Thoracic aorta (tissue), 2 donors: Measurements from ENCODE around the gene RBM38. TPM values are rescaled to one million over a fixed set of nuclear protein-coding genes. Genes with fewer than 3 reads are reported as not detected.

ENCODE experiments used
- ATAC-seq: fragments of 150-250 bp; one replicate; pipeline ENCODE4 v1.8.0; 2017; ENCODE audit warnings: low read depth; ENCODE audit not compliant: insufficient number of reproducible peaks, low FRiP score
- DNase-seq: peaks from one replicate; pipeline ENCODE4 v3.0.0-alpha.2; 2020; ENCODE audit warnings: low spot score
- H3K27ac ChIP-seq, 2 donors: fragments of 200-600 bp; sonication (generic); 1 replicate in 1 of 2; 2 replicates in 1 of 2; pipeline ENCODE4 v1.5.1; 2016; ENCODE audit warnings: mild to moderate bottlenecking in 2 of 2, moderate library complexity in 2 of 2
- H3K27me3 ChIP-seq: fragments of 200-600 bp; sonication (generic); replicated peaks from 2 replicates; pipeline ENCODE4 v1.6.0; 2016; ENCODE audit warnings: mild to moderate bottlenecking; ENCODE audit not compliant: insufficient read depth
- H3K36me3 ChIP-seq: fragments of 200-600 bp; sonication (generic); one replicate; pipeline ENCODE4 v1.5.1; 2016
- H3K4me1 ChIP-seq, 2 donors: fragments of 200-600 bp; sonication (generic); 1 replicate in 1 of 2; 2 replicates in 1 of 2; pipeline versions ENCODE4 v1.5.1 to v1.6.0; 2016; ENCODE audit warnings: low read depth in 2 of 2, mild to moderate bottlenecking in 1 of 2; ENCODE audit not compliant: control insufficient read depth in 1 of 2
- H3K4me3 ChIP-seq: fragments of 200-600 bp; sonication (generic); 2 replicates; pipeline ENCODE4 v1.5.1; 2016; ENCODE audit warnings: mild to moderate bottlenecking
- H3K9me3 ChIP-seq: fragments of 200-600 bp; sonication (generic); 2 replicates; pipeline ENCODE4 v1.5.1; 2016
- CTCF ChIP-seq: fragments of 200-600 bp; sonication (generic); IDR thresholded peaks from one replicate; pipeline ENCODE4 v1.5.1; 2019; ENCODE audit warnings: antibody characterized with exemption
- total RNA-seq, 2 donors: library from RNA; depleted of rRNA; stranded (reverse); fragments of >200 nt; gene quantifications; one replicate each; pipeline versions ENCODE4 v1.1.0 to v1.2.3, GENCODE V29; 2016

The RBM38 gene
- total RNA-seq, 2 donors from 2014 or later: 9.6 to 24.8 TPM

- ATAC-seq (no peak), DNase-seq (no peak)
- peak overlapping the region; percentile 76 to 84 for H3K27ac ChIP-seq
- no peaks in the 10 kb centered on the region for H3K27me3 ChIP-seq
- peaks cover 11 to 23% of the 10 kb centered on the region in 2 donors for H3K4me1 ChIP-seq
- peaks cover 23% of the 10 kb centered on the region for H3K36me3 ChIP-seq
- no peak overlapping the region for H3K4me3 ChIP-seq
- H3K9me3 ChIP-seq: no peaks in the 10 kb centered on the region
- TF ChIP-seq CTCF: no peak
Measured at GRCh38 chr20:57408131-57408530, 16.9 kb downstream of the RBM38 start.

- peaks cover 18% of the 10 kb centered on the region for H3K36me3 ChIP-seq
- TF ChIP-seq CTCF: no peak
- peak overlapping the region; percentile 52 for H3K4me3 ChIP-seq
- DNase-seq (no peak), ATAC-seq (no peak)
- H3K27me3 ChIP-seq: no peaks in the 10 kb centered on the region
- H3K27ac ChIP-seq: peak overlapping the region; percentile 76 to 84
- peaks cover 11 to 23% of the 10 kb centered on the region in 2 donors for H3K4me1 ChIP-seq
- H3K9me3 ChIP-seq: no peaks in the 10 kb centered on the region
Measured at GRCh38 chr20:57408536-57409233, 17.5 kb downstream of the RBM38 start.

- Histone ChIP-seq H3K9me3 (no peaks in the 10 kb centered on the region), H3K27ac (peak overlapping the region; percentile 76 to 84), H3K27me3 (no peaks in the 10 kb centered on the region), H3K4me1 (peaks cover 11 to 25% of the 10 kb centered on the region in 2 donors), H3K4me3 (no peak overlapping the region), H3K36me3 (peaks cover 14% of the 10 kb centered on the region)
- no peak for TF ChIP-seq CTCF
- ATAC-seq: no peak
- DNase-seq: no peak
Measured at GRCh38 chr20:57409316-57409671, 18.1 kb downstream of the RBM38 start.

- TF ChIP-seq CTCF: no peak
- DNase-seq (no peak), ATAC-seq (no peak)
- no peaks in the 10 kb centered on the region for H3K27me3 ChIP-seq
- H3K4me1 ChIP-seq: peaks cover 11 to 30% of the 10 kb centered on the region in 2 donors
- H3K4me3 ChIP-seq: no peak overlapping the region
- peaks cover 9% of the 10 kb centered on the region for H3K36me3 ChIP-seq
- no peak overlapping the region for H3K27ac ChIP-seq
- H3K9me3 ChIP-seq: no peaks in the 10 kb centered on the region
Measured at GRCh38 chr20:57409672-57410397, 18.6 kb downstream of the RBM38 start.

- Histone ChIP-seq H3K9me3 (no peaks in the 10 kb centered on the region), H3K36me3 (peaks cover 9% of the 10 kb centered on the region), H3K4me3 (no peak overlapping the region), H3K27me3 (no peaks in the 10 kb centered on the region), H3K27ac (no peak overlapping the region), H3K4me1 (peaks cover 15 to 35% of the 10 kb centered on the region in 2 donors)
- DNase-seq: no peak
- ATAC-seq: no peak
- no peak for TF ChIP-seq CTCF
Measured at GRCh38 chr20:57410398-57410920, 19.3 kb downstream of the RBM38 start.
